Effector memory CD4-positive, alpha-beta T cell (primary cell): ENCODE results near the gene C11orf86.
"Not testable (repeated sequence)": the region's sequence is repeated elsewhere in the genome, so short reads cannot be mapped to it uniquely, and the experiment has no call there.

Source experiments
- DNase-seq, 3 donors: peaks; one replicate each; pipeline ENCODE4 v3.0.0-alpha.2; 2020
- H3K27ac ChIP-seq: 2 replicates; pipeline ENCODE4 v1.7.0; 2013; ENCODE audit warnings: mild to moderate bottlenecking, low read length, moderate library complexity; ENCODE audit not compliant: insufficient read depth, poor library complexity, severe bottlenecking
- H3K27me3 ChIP-seq: replicated peaks from 2 replicates; pipeline ENCODE4 v1.7.0; 2013; ENCODE audit warnings: mild to moderate bottlenecking, low read length; ENCODE audit not compliant: insufficient read depth, control insufficient read depth, poor library complexity, severe bottlenecking
- H3K36me3 ChIP-seq: 2 replicates; pipeline ENCODE4 v1.7.0; 2013; ENCODE audit warnings: mild to moderate bottlenecking, low read length, moderate library complexity; ENCODE audit not compliant: control insufficient read depth, insufficient read depth
- H3K4me1 ChIP-seq: 2 replicates; pipeline ENCODE4 v1.7.0; 2013; ENCODE audit warnings: low read length, mild to moderate bottlenecking; ENCODE audit not compliant: control insufficient read depth, insufficient read depth, poor library complexity, severe bottlenecking
- H3K4me3 ChIP-seq: 2 replicates; pipeline ENCODE4 v1.7.0; 2013; ENCODE audit warnings: low read length, low read depth, mild to moderate bottlenecking; ENCODE audit not compliant: insufficient read depth, poor library complexity, severe bottlenecking
- H3K9me3 ChIP-seq: 2 replicates; pipeline ENCODE4 v1.7.0; 2013; ENCODE audit warnings: mild to moderate bottlenecking, low read length, moderate library complexity; ENCODE audit not compliant: control insufficient read depth

The C11orf86 gene

GRCh38 chr11:66987924-66988637, 13.0 kb downstream of the C11orf86 start:
- H3K9me3 ChIP-seq = no peaks in the 10 kb centered on the region
- H3K4me1 ChIP-seq = no peaks in the 10 kb centered on the region
- no peak for DNase-seq
- no peaks in the 10 kb centered on the region for H3K36me3 ChIP-seq
- H3K27me3 ChIP-seq = no peaks in the 10 kb centered on the region
- no peak overlapping the region for H3K27ac ChIP-seq
- H3K4me3 ChIP-seq = no peak overlapping the region

- not testable (repeated sequence) for H3K27me3 ChIP-seq, H3K27ac ChIP-seq, H3K4me1 ChIP-seq, DNase-seq, H3K9me3 ChIP-seq, H3K4me3 ChIP-seq, H3K36me3 ChIP-seq
Measured at GRCh38 chr11:66988741-66989140, 13.6 kb downstream of the C11orf86 start.

- H3K36me3 ChIP-seq, H3K27ac ChIP-seq, H3K9me3 ChIP-seq, H3K4me1 ChIP-seq, H3K27me3 ChIP-seq, H3K4me3 ChIP-seq, DNase-seq: not testable (repeated sequence)
Measured at GRCh38 chr11:66989360-66989759, 14.3 kb downstream of the C11orf86 start.

- Histone ChIP-seq H3K4me3 (no peak overlapping the region), H3K27me3 (no peaks in the 10 kb centered on the region), H3K4me1 (no peaks in the 10 kb centered on the region), H3K9me3 (no peaks in the 10 kb centered on the region), H3K27ac (no peak overlapping the region), H3K36me3 (no peaks in the 10 kb centered on the region)
- no peak for DNase-seq
Measured at GRCh38 chr11:66992041-66992440, 16.9 kb downstream of the C11orf86 start.

GRCh38 chr11:66996609-66997273, 21.6 kb downstream of the C11orf86 start:
- Histone ChIP-seq H3K4me3 (no peak overlapping the region), H3K9me3 (no peaks in the 10 kb centered on the region), H3K36me3 (no peaks in the 10 kb centered on the region), H3K4me1 (no peaks in the 10 kb centered on the region), H3K27ac (no peak overlapping the region), H3K27me3 (no peaks in the 10 kb centered on the region)
- no peak for DNase-seq

GRCh38 chr11:66999555-66999954, 24.5 kb downstream of the C11orf86 start:
- no peaks in the 10 kb centered on the region for H3K27me3 ChIP-seq
- H3K4me3 ChIP-seq = no peak overlapping the region
- no peak overlapping the region for H3K27ac ChIP-seq
- no peak for DNase-seq
- no peaks in the 10 kb centered on the region for H3K9me3 ChIP-seq
- H3K4me1 ChIP-seq = no peaks in the 10 kb centered on the region
- H3K36me3 ChIP-seq = no peaks in the 10 kb centered on the region

- no peak for DNase-seq
- Histone ChIP-seq H3K4me3 (no peak overlapping the region), H3K27me3 (no peaks in the 10 kb centered on the region), H3K4me1 (no peaks in the 10 kb centered on the region), H3K27ac (no peak overlapping the region), H3K36me3 (no peaks in the 10 kb centered on the region), H3K9me3 (no peaks in the 10 kb centered on the region)
Measured at GRCh38 chr11:67001332-67001731, 26.2 kb downstream of the C11orf86 start.

- Histone ChIP-seq H3K9me3 (no peaks in the 10 kb centered on the region), H3K4me3 (no peak overlapping the region), H3K27me3 (no peaks in the 10 kb centered on the region), H3K27ac (no peak overlapping the region), H3K36me3 (no peaks in the 10 kb centered on the region), H3K4me1 (no peaks in the 10 kb centered on the region)
- DNase-seq = no peak
Measured at GRCh38 chr11:67002297-67002913, 27.3 kb downstream of the C11orf86 start.

GRCh38 chr11:67002921-67003411, 27.9 kb downstream of the C11orf86 start:
- H3K4me3 ChIP-seq = no peak overlapping the region
- H3K4me1 ChIP-seq = no peaks in the 10 kb centered on the region
- H3K9me3 ChIP-seq = no peaks in the 10 kb centered on the region
- DNase-seq = no peak
- no peaks in the 10 kb centered on the region for H3K27me3 ChIP-seq
- no peak overlapping the region for H3K27ac ChIP-seq
- no peaks in the 10 kb centered on the region for H3K36me3 ChIP-seq

GRCh38 chr11:67005200-67005599, 30.1 kb downstream of the C11orf86 start:
- not testable (repeated sequence) for H3K4me3 ChIP-seq, H3K4me1 ChIP-seq, H3K9me3 ChIP-seq, DNase-seq, H3K27ac ChIP-seq, H3K27me3 ChIP-seq, H3K36me3 ChIP-seq
